GM21381 (cell line): Measurements from ENCODE around the gene RPS5.
A peak's percentile ranks its signal among the peaks of the same experiment; 100 is the strongest.
"Not testable (repeated sequence)": the region's sequence is repeated elsewhere in the genome, so short reads cannot be mapped to it uniquely, and the experiment has no call there.

ENCODE experiments used
- ATAC-seq: cut with Tn5 transposase; IDR thresholded peaks from one replicate; pipeline ENCODE4 v1.9.1; 2021; ENCODE audit warnings: mild to moderate bottlenecking, moderate library complexity; ENCODE audit not compliant: unreplicated experiment

RPS5 gene

GRCh38 chr19:58403920-58404478 lies 16.9 kb downstream of the RPS5 start:
- not testable (repeated sequence) for ATAC-seq

- ATAC-seq = no peak
Observed at GRCh38 chr19:58406818-58407657, 20.0 kb downstream of the RPS5 start.

- no peak for ATAC-seq
Observed at GRCh38 chr19:58407658-58408151, 20.6 kb downstream of the RPS5 start.

- peak; percentile 80 for ATAC-seq
Observed at GRCh38 chr19:58408152-58409009, 21.3 kb downstream of the RPS5 start, which contains the start of gene ZNF584. Gene ZNF584, plus strand, starts transcription at chr19:58408649. Its CDS starts 499 bp downstream, at chr19:58409148.

- ATAC-seq = no peak
Observed at GRCh38 chr19:58409010-58409790, 22.1 kb downstream of the RPS5 start.

- ATAC-seq = no peak
Observed at GRCh38 chr19:58416604-58417003, 29.5 kb downstream of the RPS5 start.

GRCh38 chr19:58417071-58417470 lies 30.0 kb downstream of the RPS5 start:
- ATAC-seq = no peak

GRCh38 chr19:58428617-58429016 lies 41.5 kb downstream of the RPS5 start:
- no peak for ATAC-seq

GRCh38 chr19:58429745-58430144 lies 42.7 kb downstream of the RPS5 start:
- no peak for ATAC-seq

- no peak for ATAC-seq
Observed at GRCh38 chr19:58434217-58434616, 47.1 kb downstream of the RPS5 start.

- peak; percentile 94 for ATAC-seq
Observed at GRCh38 chr19:58439576-58440554, 52.8 kb downstream of the RPS5 start, which contains the start of gene ZNF132. Gene ZNF132, minus strand, starts transcription at chr19:58440153. Its CDS starts 332 bp downstream, at chr19:58439821.

GRCh38 chr19:58440556-58440955 lies 53.5 kb downstream of the RPS5 start:
- no peak for ATAC-seq

GRCh38 chr19:58442986-58443385 lies 55.9 kb downstream of the RPS5 start:
- not testable (repeated sequence) for ATAC-seq
